ENCODE data around the gene PRDM5. TPM values are rescaled to one million over a fixed set of nuclear protein-coding genes. Genes with fewer than 3 reads are reported as not detected.
A peak's percentile ranks its signal among the peaks of the same experiment; 100 is the strongest.

The PRDM5 gene
- total and polyA plus RNA-seq, 2 experiments from 2014 or later: 8.7 to 12.6 TPM

GRCh38 chr4:120841580-120841979 is 80.9 kb downstream of the PRDM5 start:
- Histone ChIP-seq H3K79me2 (ENCODE audit: insufficient read depth) (no peaks in the 10 kb centered on the region), H3K4me2 (ENCODE audit: unreplicated experiment) (peak overlapping the region; percentile 60), H3K27me3 (replicated peaks; ENCODE audit: insufficient read depth) (no peaks in the 10 kb centered on the region), H3K27ac (peak overlapping the region; percentile 44; the same call in 1 of the 2 replicates), H4K20me1 (ENCODE audit: insufficient read depth) (no peaks in the 10 kb centered on the region), H3K4me3 (peak overlapping the region; percentile 35), H3K9ac (no peak overlapping the region), H3F3A (ENCODE audit: insufficient read depth) (peaks cover 16% of the 10 kb centered on the region; the same call in 1 of the 2 replicates), H3K9me2 (ENCODE audit: insufficient read depth) (no peaks in the 10 kb centered on the region), H3K4me1 (ENCODE audit: insufficient read depth) (peaks cover 17% of the 10 kb centered on the region), H2AFZ (0 out of 2 replicates have a peak overlapping the region, but pooled peaks have one; percentile 4), H3K36me3 (ENCODE audit: low read depth) (no peaks in the 10 kb centered on the region), H3K9me3 (ENCODE audit: low read depth) (no peaks in the 10 kb centered on the region)
- 64 to 68% methylated on average over 3 of the region's 3 CpGs for WGBS, 2 experiments (ENCODE audit: low coverage in 1 of 2, low lambda C conversion rate in 2 of 2, missing lambda C conversion rate in 2 of 2)
- TF ChIP-seq EZH2 (IDR thresholded peaks at IDR 0.05; ENCODE audit: insufficient read depth, poor library complexity, severe bottlenecking) (no peak), EZH2phosphoT487 (IDR thresholded peaks at IDR 0.05; ENCODE audit: insufficient read depth, low read depth) (no peak)
- peak; percentile 35 for DNase-seq
- in situ Hi-C loops (cut with MboI): no loop called here

GRCh38 chr4:120839974-120840751 is 82.4 kb downstream of the PRDM5 start:
- no peak overlapping the region for H3K27ac ChIP-seq
- no peak overlapping the region for H3K4me2 ChIP-seq (ENCODE audit: unreplicated experiment)
- peaks cover 16% of the 10 kb centered on the region; the same call in 1 of the 2 replicates for H3F3A ChIP-seq (ENCODE audit: insufficient read depth)
- H3K79me2 ChIP-seq (ENCODE audit: insufficient read depth): no peaks in the 10 kb centered on the region
- H3K27me3 ChIP-seq (replicated peaks; ENCODE audit: insufficient read depth): no peaks in the 10 kb centered on the region
- WGBS, 2 experiments (ENCODE audit: low coverage in 1 of 2, low lambda C conversion rate in 2 of 2, missing lambda C conversion rate in 2 of 2): 89 to 90% methylated on average over 18 of the region's 18 CpGs
- H3K36me3 ChIP-seq (ENCODE audit: low read depth): no peaks in the 10 kb centered on the region
- H3K9me3 ChIP-seq (ENCODE audit: low read depth): no peaks in the 10 kb centered on the region
- no peaks in the 10 kb centered on the region for H4K20me1 ChIP-seq (ENCODE audit: insufficient read depth)
- in situ Hi-C loops (cut with MboI): no loop called here
- H2AFZ ChIP-seq: no peak overlapping the region
- H3K9me2 ChIP-seq (ENCODE audit: insufficient read depth): no peaks in the 10 kb centered on the region
- no peak overlapping the region for H3K4me3 ChIP-seq
- H3K4me1 ChIP-seq (ENCODE audit: insufficient read depth): peaks cover 17% of the 10 kb centered on the region
- no peak overlapping the region for H3K9ac ChIP-seq
- no peak for DNase-seq
- TF ChIP-seq EZH2 (IDR thresholded peaks at IDR 0.05; ENCODE audit: insufficient read depth, poor library complexity, severe bottlenecking): no peak
- no peak for TF ChIP-seq EZH2phosphoT487 (IDR thresholded peaks at IDR 0.05; ENCODE audit: insufficient read depth, low read depth)

- no peak overlapping the region for H2AFZ ChIP-seq
- WGBS, 2 experiments (ENCODE audit: low coverage in 1 of 2, low lambda C conversion rate in 2 of 2, missing lambda C conversion rate in 2 of 2): 94 to 95% methylated on average over 7 to 8 of the region's 8 CpGs
- in situ Hi-C loops (cut with MboI): no loop called here
- 0 out of 2 replicates have a peak, but pooled peaks cover 3% of the 10 kb centered on the region for H3K9me2 ChIP-seq (ENCODE audit: insufficient read depth)
- peaks cover 16% of the 10 kb centered on the region; the same call in 1 of the 2 replicates for H3F3A ChIP-seq (ENCODE audit: insufficient read depth)
- H3K79me2 ChIP-seq (ENCODE audit: insufficient read depth): no peaks in the 10 kb centered on the region
- no peak overlapping the region for H3K9ac ChIP-seq
- no peak overlapping the region for H3K4me3 ChIP-seq
- no peaks in the 10 kb centered on the region for H3K9me3 ChIP-seq (ENCODE audit: low read depth)
- H3K27ac ChIP-seq: no peak overlapping the region
- peaks cover 17% of the 10 kb centered on the region for H3K4me1 ChIP-seq (ENCODE audit: insufficient read depth)
- TF ChIP-seq EZH2phosphoT487 (IDR thresholded peaks at IDR 0.05; ENCODE audit: insufficient read depth, low read depth) (no peak), EZH2 (IDR thresholded peaks at IDR 0.05; ENCODE audit: insufficient read depth, poor library complexity, severe bottlenecking) (no peak)
- no peaks in the 10 kb centered on the region for H3K27me3 ChIP-seq (replicated peaks; ENCODE audit: insufficient read depth)
- no peaks in the 10 kb centered on the region for H4K20me1 ChIP-seq (ENCODE audit: insufficient read depth)
- no peak overlapping the region for H3K4me2 ChIP-seq (ENCODE audit: unreplicated experiment)
- no peaks in the 10 kb centered on the region for H3K36me3 ChIP-seq (ENCODE audit: low read depth)
- no peak for DNase-seq
Observed at GRCh38 chr4:120839334-120839973, 83.1 kb downstream of the PRDM5 start.

DNA sequence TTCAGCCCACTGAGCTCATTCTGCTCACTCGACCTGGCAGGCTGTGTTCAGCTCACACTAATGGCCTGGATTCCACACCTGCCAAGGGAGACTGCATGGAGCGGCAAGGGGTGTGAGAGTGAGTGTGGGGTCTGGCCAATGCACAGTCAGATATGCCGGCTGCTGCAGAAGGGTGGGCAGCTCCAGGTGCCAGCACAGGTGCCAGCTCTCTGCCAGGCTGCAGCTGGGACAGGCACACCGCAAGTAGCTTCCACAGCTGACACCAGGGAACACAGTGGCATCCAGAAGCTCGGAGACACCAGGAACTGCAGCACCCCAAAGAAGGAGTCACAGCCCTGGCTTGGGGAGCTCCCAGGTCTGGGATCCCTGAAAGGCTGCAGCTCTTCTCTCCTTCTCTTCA is 83.7 kb downstream of the PRDM5 start:
- Histone ChIP-seq H3K9ac (no peak overlapping the region), H3K79me2 (ENCODE audit: insufficient read depth) (no peaks in the 10 kb centered on the region), H3K36me3 (ENCODE audit: low read depth) (no peaks in the 10 kb centered on the region), H3K9me2 (ENCODE audit: insufficient read depth) (0 out of 2 replicates have a peak, but pooled peaks cover 3% of the 10 kb centered on the region), H3K27ac (no peak overlapping the region), H3K27me3 (replicated peaks; ENCODE audit: insufficient read depth) (no peaks in the 10 kb centered on the region), H3K9me3 (ENCODE audit: low read depth) (no peaks in the 10 kb centered on the region), H2AFZ (no peak overlapping the region), H3K4me1 (ENCODE audit: insufficient read depth) (peaks cover 17% of the 10 kb centered on the region), H3K4me2 (ENCODE audit: unreplicated experiment) (no peak overlapping the region), H3F3A (ENCODE audit: insufficient read depth) (peaks cover 16% of the 10 kb centered on the region; the same call in 1 of the 2 replicates), H3K4me3 (no peak overlapping the region), H4K20me1 (ENCODE audit: insufficient read depth) (no peaks in the 10 kb centered on the region)
- in situ Hi-C loops (cut with MboI): no loop called here
- DNase-seq: no peak
- TF ChIP-seq EZH2phosphoT487 (IDR thresholded peaks at IDR 0.05; ENCODE audit: insufficient read depth, low read depth): no peak
- TF ChIP-seq EZH2 (IDR thresholded peaks at IDR 0.05; ENCODE audit: insufficient read depth, poor library complexity, severe bottlenecking): no peak
- 93 to 98% methylated on average over 5 of the region's 5 CpGs for WGBS, 2 experiments (ENCODE audit: low coverage in 1 of 2, low lambda C conversion rate in 2 of 2, missing lambda C conversion rate in 2 of 2)

Data from GM23248 (cell line).